ENCODE measurements around the gene THOC2. TPM values are rescaled to one million over a fixed set of nuclear protein-coding genes. Genes with fewer than 3 reads are reported as not detected.

Gene THOC2
- total and polyA plus RNA-seq, 9 of the 15 experiments (the other 6 are each of a cell fraction or from before 2014, with no cell fraction given) = 131 to 234 (median 192) TPM

DNA sequence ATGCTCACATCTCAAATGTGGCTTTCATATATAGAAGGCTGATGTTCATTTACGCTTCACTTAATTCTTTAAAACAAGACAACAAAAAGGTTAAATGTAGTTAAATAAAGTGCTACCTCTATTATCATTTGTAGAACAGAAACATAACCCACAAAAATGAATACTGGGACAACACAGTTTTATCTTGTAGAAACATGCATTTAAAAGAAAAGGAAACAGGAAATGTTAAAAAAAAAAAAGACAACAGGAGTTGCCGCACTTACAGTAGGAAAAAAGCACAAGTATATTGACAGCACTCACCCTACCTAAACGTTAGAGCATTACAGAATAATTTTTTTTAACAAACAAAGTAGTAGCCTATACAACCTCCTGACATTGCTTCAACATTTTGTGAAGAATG lies 4.8 kb downstream of the THOC2 start:
- peaks cover 99% of the 10 kb centered on the region for H3K79me2 ChIP-seq (ENCODE audit: control insufficient read depth, insufficient read depth, low read length)
- H3K4me1 ChIP-seq (replicated peaks in 1 of 2; ENCODE audit: control insufficient read depth in 2 of 2, insufficient read depth in 2 of 2, low read length in 2 of 2) = peaks cover 4 to 5% of the 10 kb centered on the region in 2 experiments; a peak in 3 of 5 replicates
- H4K20me1 ChIP-seq (replicated peaks; ENCODE audit: control insufficient read depth, insufficient read depth, low read length) = peaks cover 14% of the 10 kb centered on the region
- WGBS (ENCODE audit: insufficient coverage, low coverage, missing lambda C conversion rate) = 14% methylated on average over 3 of the region's 3 CpGs
- no peak for FAIRE-seq
- no peak for DNase-seq (ENCODE audit: extremely low read depth in 1 of 4, low spot score in 3 of 4)
- ChIA-PET POLR2A (no interaction called here), CTCF (ENCODE audit: low intra/inter-chr PET ratio) (no interaction called here)
- no peaks in the 10 kb centered on the region for H3K27me3 ChIP-seq (ENCODE audit: control insufficient read depth in 2 of 2, insufficient read depth in 2 of 2, low read length in 2 of 2)
- in situ Hi-C loops (cut with MboI) (no loop called here), intact Hi-C loops (cut with micrococcal nuclease) (no loop called here)
- peak overlapping the region; percentile 53 for H3K4me2 ChIP-seq (ENCODE audit: insufficient read depth, low read length)
- H2AFZ ChIP-seq (ENCODE audit: low read depth, low read length) = no peak overlapping the region
- H3K27ac ChIP-seq (ENCODE audit: extremely low read depth, low read depth, low read length) = peak overlapping the region; percentile 35; the same call in 2 of the 3 replicates
- no TSS peak for BruUV-seq (replicated peaks)
- no peaks in the 10 kb centered on the region for H3K9me3 ChIP-seq (replicated peaks; ENCODE audit: control insufficient read depth, insufficient read depth, low read depth, low read length)
- H3K36me3 ChIP-seq (ENCODE audit: control insufficient read depth, insufficient read depth, low read length) = peaks cover 44% of the 10 kb centered on the region; the same call in 1 of the 3 replicates
- no peaks in the 10 kb centered on the region for H3K9me1 ChIP-seq (ENCODE audit: control insufficient read depth, insufficient read depth, low read length)
- no peak for ATAC-seq
- H3K9ac ChIP-seq (ENCODE audit: insufficient read depth in 1 of 2, low read depth in 2 of 2, low read length in 2 of 2) = peak overlapping the region in 1 of 2 experiments; percentile 60; a peak in 2 of 4 replicates
- H3K4me3 ChIP-seq = peak overlapping the region; percentile 1; the same call in 1 of the 2 replicates
- TF ChIP-seq TCF3 (CRISPR knock-in tag; IDR thresholded peaks at IDR 0.05) (peak; percentile 41; the same call in 1 of the 2 replicates), RFX5 (IDR thresholded peaks at IDR 0.05; ENCODE audit: low read depth, low read length) (no peak), EGR1 (conservative IDR thresholded peaks at IDR 0.05) (no peak), ZBTB17 (CRISPR knock-in tag; IDR thresholded peaks at IDR 0.05) (no peak), NFATC3 (IDR thresholded peaks at IDR 0.05) (no peak), POLR2H (tag; IDR thresholded peaks at IDR 0.05; ENCODE audit: low read depth) (no peak), BRD9 (IDR thresholded peaks at IDR 0.05; ENCODE audit: low read depth, partially characterized antibody) (no peak), NR2C1 (IDR thresholded peaks at IDR 0.05) (no peak), NR2C1 (tag; IDR thresholded peaks at IDR 0.05) (no peak), CBFA2T3 (IDR thresholded peaks at IDR 0.05) (peak; percentile 38; the same call in 1 of the 2 replicates), GTF2A2 (tag; IDR thresholded peaks at IDR 0.05) (no peak), ZNF384 (IDR thresholded peaks at IDR 0.05; ENCODE audit: low read depth, low read length) (peak; percentile 28; the same call in 1 of the 2 replicates), ARID1B (IDR thresholded peaks at IDR 0.05) (peak; percentile 41; the same call in 1 of the 2 replicates), TOE1 (IDR thresholded peaks at IDR 0.05; ENCODE audit: borderline replicate concordance) (no peak), TOE1 (CRISPR knock-in tag; IDR thresholded peaks at IDR 0.05; ENCODE audit: borderline replicate concordance, low read depth) (no peak)
- TF ChIP-seq, protein P1, sequence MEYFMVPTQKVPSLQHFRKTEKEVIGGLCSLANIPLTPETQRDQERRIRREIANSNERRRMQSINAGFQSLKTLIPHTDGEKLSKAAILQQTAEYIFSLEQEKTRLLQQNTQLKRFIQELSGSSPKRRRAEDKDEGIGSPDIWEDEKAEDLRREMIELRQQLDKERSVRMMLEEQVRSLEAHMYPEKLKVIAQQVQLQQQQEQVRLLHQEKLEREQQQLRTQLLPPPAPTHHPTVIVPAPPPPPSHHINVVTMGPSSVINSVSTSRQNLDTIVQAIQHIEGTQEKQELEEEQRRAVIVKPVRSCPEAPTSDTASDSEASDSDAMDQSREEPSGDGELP (CRISPR knock-in tag; IDR thresholded peaks at IDR 0.05; ENCODE audit: borderline replicate concordance) = no peak
- TF ChIP-seq, protein P2, sequence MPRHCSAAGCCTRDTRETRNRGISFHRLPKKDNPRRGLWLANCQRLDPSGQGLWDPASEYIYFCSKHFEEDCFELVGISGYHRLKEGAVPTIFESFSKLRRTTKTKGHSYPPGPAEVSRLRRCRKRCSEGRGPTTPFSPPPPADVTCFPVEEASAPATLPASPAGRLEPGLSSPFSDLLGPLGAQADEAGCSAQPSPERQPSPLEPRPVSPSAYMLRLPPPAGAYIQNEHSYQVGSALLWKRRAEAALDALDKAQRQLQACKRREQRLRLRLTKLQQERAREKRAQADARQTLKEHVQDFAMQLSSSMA (CRISPR knock-in tag; IDR thresholded peaks at IDR 0.05) = no peak
- TF ChIP-seq, protein P3, sequence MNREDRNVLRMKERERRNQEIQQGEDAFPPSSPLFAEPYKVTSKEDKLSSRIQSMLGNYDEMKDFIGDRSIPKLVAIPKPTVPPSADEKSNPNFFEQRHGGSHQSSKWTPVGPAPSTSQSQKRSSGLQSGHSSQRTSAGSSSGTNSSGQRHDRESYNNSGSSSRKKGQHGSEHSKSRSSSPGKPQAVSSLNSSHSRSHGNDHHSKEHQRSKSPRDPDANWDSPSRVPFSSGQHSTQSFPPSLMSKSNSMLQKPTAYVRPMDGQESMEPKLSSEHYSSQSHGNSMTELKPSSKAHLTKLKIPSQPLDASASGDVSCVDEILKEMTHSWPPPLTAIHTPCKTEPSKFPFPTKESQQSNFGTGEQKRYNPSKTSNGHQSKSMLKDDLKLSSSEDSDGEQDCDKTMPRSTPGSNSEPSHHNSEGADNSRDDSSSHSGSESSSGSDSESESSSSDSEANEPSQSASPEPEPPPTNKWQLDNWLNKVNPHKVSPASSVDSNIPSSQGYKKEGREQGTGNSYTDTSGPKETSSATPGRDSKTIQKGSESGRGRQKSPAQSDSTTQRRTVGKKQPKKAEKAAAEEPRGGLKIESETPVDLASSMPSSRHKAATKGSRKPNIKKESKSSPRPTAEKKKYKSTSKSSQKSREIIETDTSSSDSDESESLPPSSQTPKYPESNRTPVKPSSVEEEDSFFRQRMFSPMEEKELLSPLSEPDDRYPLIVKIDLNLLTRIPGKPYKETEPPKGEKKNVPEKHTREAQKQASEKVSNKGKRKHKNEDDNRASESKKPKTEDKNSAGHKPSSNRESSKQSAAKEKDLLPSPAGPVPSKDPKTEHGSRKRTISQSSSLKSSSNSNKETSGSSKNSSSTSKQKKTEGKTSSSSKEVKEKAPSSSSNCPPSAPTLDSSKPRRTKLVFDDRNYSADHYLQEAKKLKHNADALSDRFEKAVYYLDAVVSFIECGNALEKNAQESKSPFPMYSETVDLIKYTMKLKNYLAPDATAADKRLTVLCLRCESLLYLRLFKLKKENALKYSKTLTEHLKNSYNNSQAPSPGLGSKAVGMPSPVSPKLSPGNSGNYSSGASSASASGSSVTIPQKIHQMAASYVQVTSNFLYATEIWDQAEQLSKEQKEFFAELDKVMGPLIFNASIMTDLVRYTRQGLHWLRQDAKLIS (CRISPR knock-in tag; IDR thresholded peaks at IDR 0.05) = no peak
- TF ChIP-seq, protein P4, sequence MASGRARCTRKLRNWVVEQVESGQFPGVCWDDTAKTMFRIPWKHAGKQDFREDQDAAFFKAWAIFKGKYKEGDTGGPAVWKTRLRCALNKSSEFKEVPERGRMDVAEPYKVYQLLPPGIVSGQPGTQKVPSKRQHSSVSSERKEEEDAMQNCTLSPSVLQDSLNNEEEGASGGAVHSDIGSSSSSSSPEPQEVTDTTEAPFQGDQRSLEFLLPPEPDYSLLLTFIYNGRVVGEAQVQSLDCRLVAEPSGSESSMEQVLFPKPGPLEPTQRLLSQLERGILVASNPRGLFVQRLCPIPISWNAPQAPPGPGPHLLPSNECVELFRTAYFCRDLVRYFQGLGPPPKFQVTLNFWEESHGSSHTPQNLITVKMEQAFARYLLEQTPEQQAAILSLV (tag; IDR thresholded peaks at IDR 0.05) = no peak
